ENCODE measurements around the gene LRRC3. TPM values are rescaled to one million over a fixed set of nuclear protein-coding genes. Genes with fewer than 3 reads are reported as not detected.

Gene LRRC3
- 1 to 10 TPM; 3.9 to 6.2 (median 4.7) TPM for total RNA-seq

GRCh38 chr21:44454747-44455523, at the start of gene LRRC3:
LRRC3 (plus strand) TSS chr21:44455510; CDS start chr21:44456645, 1,135 bp downstream.
- H3K27ac ChIP-seq: no peak within 1 kb of the TSS
- peak; percentile 60 to 83 for DNase-seq (ENCODE audit: low spot score in 2 of 2)

GRCh38 chr21:44405948-44406872, 49.1 kb upstream of the LRRC3 start:
- no peaks in the 10 kb centered on the region for H3K36me3 ChIP-seq
- H3K27ac ChIP-seq: no peak overlapping the region
- no peaks in the 10 kb centered on the region for H3K4me1 ChIP-seq
- H3K9me3 ChIP-seq: no peaks in the 10 kb centered on the region
- no peaks in the 10 kb centered on the region for H3K27me3 ChIP-seq
- 80% methylated on average over 24 of the region's 37 CpGs for WGBS
- no peak for TF ChIP-seq POLR2A (IDR thresholded peaks at IDR 0.05)
- DNase-seq (ENCODE audit: low spot score in 2 of 2): no peak
- no peak overlapping the region for H3K4me3 ChIP-seq

More at GRCh38 chr21:44454747-44455523, at the start of gene LRRC3:
- peak within 1 kb of the TSS; percentile 83 for H3K4me3 ChIP-seq
- peaks cover 9% of the 10 kb centered on the region for H3K4me1 ChIP-seq
- TF ChIP-seq EP300 (IDR thresholded peaks at IDR 0.05) (no peak), CTCF (IDR thresholded peaks at IDR 0.05) (no peak), POLR2AphosphoS5 (IDR thresholded peaks at IDR 0.05) (no peak), POLR2A (IDR thresholded peaks at IDR 0.05) (no peak)
- 10% methylated on average over 14 of the region's 45 CpGs for WGBS
- peaks cover 8% of the 10 kb centered on the region for H3K27me3 ChIP-seq
- no peaks in the 10 kb centered on the region for H3K36me3 ChIP-seq
- H3K9me3 ChIP-seq: no peaks in the 10 kb centered on the region

- H3K27me3 ChIP-seq: no peaks in the 10 kb centered on the region
- H3K4me1 ChIP-seq: no peaks in the 10 kb centered on the region
- H3K4me3 ChIP-seq: no peak overlapping the region
- no peaks in the 10 kb centered on the region for H3K36me3 ChIP-seq
- no peak overlapping the region for H3K27ac ChIP-seq
- TF ChIP-seq EP300 (IDR thresholded peaks at IDR 0.05): no peak
- no peak for TF ChIP-seq POLR2AphosphoS5 (IDR thresholded peaks at IDR 0.05)
- no peak for TF ChIP-seq POLR2A (IDR thresholded peaks at IDR 0.05)
- no peak for TF ChIP-seq CTCF (IDR thresholded peaks at IDR 0.05)
- no peak for DNase-seq (ENCODE audit: low spot score in 2 of 2)
- 85% methylated on average over 8 of the region's 8 CpGs for WGBS
- H3K9me3 ChIP-seq: no peaks in the 10 kb centered on the region
Observed at GRCh38 chr21:44406953-44407352, 48.4 kb upstream of the LRRC3 start.

- Histone ChIP-seq H3K4me3 (no peak overlapping the region), H3K27me3 (no peaks in the 10 kb centered on the region), H3K9me3 (no peaks in the 10 kb centered on the region), H3K36me3 (no peaks in the 10 kb centered on the region), H3K4me1 (no peaks in the 10 kb centered on the region), H3K27ac (no peak overlapping the region)
- 56% methylated on average over 7 of the region's 7 CpGs for WGBS
- no peak for TF ChIP-seq POLR2A (IDR thresholded peaks at IDR 0.05)
- no peak for TF ChIP-seq POLR2AphosphoS5 (IDR thresholded peaks at IDR 0.05)
- no peak for TF ChIP-seq EP300 (IDR thresholded peaks at IDR 0.05)
- no peak for TF ChIP-seq CTCF (IDR thresholded peaks at IDR 0.05)
- DNase-seq (ENCODE audit: low spot score in 2 of 2): peak in 1 of 2 donors; percentile 8
Observed at GRCh38 chr21:44407493-44407892, 47.8 kb upstream of the LRRC3 start.

GRCh38 chr21:44408226-44408625, 47.1 kb upstream of the LRRC3 start:
- DNase-seq (ENCODE audit: low spot score in 2 of 2): no peak
- no peaks in the 10 kb centered on the region for H3K27me3 ChIP-seq
- WGBS: 92% methylated on average over 15 of the region's 15 CpGs
- H3K36me3 ChIP-seq: no peaks in the 10 kb centered on the region
- H3K9me3 ChIP-seq: no peaks in the 10 kb centered on the region
- no peak for TF ChIP-seq CTCF (IDR thresholded peaks at IDR 0.05)
- no peak for TF ChIP-seq POLR2A (IDR thresholded peaks at IDR 0.05)
- TF ChIP-seq POLR2AphosphoS5 (IDR thresholded peaks at IDR 0.05): no peak
- no peak for TF ChIP-seq EP300 (IDR thresholded peaks at IDR 0.05)
- no peaks in the 10 kb centered on the region for H3K4me1 ChIP-seq
- no peak overlapping the region for H3K27ac ChIP-seq
- no peak overlapping the region for H3K4me3 ChIP-seq

Measured in suprapubic skin (tissue), 4 donors.